SK-MEL-5 (cell line): ENCODE measurements around the gene TRIM17. TPM values are rescaled to one million over a fixed set of nuclear protein-coding genes. Genes with fewer than 3 reads are reported as not detected.
A peak's percentile ranks its signal among the peaks of the same experiment; 100 is the strongest.

Experiments
- DNase-seq: peaks from one replicate; pipeline ENCODE4 v3.0.0-alpha.2; 2016; ENCODE audit warnings: low read depth, low spot score
- in situ Hi-C: cut with HindIII; loops from 2 replicates; pipeline ENCODE4 v1.10.0; 2016; ENCODE audit warnings: low sequenced_read_pairs, high pct_unique_total_duplicates, low pct_unique_long_range_greater_than_20kb
- total RNA-seq: library from RNA; depleted of rRNA; stranded (reverse); fragments of >200 nt; shearing (Covaris generic); gene quantifications from 2 replicates; pipeline ENCODE4 v1.2.3, GENCODE V29; 2014

Gene TRIM17
- total RNA-seq, 1 experiment from 2014 or later = not detected

DNA sequence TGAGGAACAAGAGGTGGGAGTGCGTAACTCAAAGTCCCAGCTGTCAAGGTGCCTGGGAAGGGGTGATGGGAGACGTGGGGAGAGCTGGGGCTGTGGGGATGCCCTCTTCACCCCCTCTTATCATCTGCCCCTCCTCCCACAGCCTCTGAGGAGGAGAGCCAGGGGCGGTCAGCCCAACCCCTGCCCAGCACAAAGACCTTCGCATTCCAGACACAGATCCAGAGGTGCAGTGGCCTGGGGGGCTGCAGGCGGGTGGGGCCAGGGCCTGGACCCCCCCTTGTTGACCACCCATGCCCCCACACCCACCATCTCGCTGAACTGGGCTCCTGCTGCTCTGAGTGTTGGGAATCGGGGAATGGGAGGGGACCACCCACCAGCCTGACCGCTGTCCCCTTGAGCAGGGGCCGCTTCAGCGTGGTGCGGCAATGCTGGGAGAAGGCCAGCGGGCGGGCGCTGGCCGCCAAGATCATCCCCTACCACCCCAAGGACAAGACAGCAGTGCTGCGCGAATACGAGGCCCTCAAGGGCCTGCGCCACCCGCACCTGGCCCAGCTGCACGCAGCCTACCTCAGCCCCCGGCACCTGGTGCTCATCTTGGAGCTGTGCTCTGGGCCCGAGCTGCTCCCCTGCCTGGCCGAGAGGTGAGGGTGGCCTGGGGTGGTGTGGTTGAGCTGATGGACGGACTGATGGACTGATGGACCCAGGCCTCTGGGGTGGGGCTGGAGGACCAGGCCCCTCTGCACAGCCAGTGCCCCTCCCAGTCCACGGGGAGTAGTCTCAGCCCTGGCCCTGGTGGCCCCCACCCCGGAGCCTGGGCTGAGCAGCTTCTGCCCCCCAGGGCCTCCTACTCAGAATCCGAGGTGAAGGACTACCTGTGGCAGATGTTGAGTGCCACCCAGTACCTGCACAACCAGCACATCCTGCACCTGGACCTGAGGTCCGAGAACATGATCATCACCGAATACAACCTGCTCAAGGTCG is 39.7 kb downstream of the TRIM17 start:
- no peak for DNase-seq
- in situ Hi-C loops = no loop called here

DNA sequence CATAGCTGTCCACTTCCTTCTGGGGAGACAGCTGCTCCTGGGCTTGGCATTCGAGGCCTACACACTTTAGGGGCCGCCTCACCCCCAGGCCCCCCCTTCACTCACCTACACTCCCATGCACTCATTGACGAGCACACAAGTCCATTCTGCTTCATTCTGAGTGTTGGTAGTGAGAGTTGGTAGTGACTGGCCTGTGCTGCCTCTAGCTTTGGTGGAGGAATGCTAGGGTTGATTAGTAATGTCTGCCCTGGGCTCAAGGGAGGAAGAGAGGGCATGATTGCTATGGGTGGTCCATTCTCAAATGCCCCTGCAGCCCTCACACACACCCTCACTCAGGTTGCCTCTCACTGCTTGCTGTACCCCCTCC is 40.4 kb downstream of the TRIM17 start:
- DNase-seq = peak; percentile 28
- in situ Hi-C loops = no loop called here

DNA sequence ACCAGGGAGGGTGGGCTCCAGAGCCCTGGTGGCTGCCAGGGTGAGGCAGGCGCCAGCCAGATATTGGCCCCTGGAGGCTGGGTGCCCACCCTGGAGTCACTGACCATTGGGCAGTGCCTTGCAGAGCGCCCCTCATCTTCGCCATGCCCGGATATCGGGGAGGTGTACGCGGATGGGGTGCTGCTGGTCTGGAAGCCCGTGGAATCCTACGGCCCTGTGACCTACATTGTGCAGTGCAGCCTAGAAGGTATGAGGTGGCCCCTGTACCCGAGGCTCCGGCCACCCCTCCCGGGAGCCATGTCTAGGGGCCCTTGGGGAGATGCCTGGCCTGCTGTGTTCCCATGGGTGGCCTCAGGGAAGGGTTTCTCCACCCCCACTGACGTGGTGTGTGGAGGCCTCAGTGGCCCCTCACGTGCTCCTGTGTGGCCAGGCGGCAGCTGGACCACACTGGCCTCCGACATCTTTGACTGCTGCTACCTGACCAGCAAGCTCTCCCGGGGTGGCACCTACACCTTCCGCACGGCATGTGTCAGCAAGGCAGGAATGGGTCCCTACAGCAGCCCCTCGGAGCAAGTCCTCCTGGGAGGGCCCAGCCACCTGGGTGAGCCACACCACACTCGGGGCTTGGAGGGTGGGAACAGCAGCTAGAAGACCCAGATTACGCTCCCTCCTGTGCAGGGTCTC is 40.9 kb downstream of the TRIM17 start:
- in situ Hi-C loops = no loop called here
- DNase-seq = no peak

DNA sequence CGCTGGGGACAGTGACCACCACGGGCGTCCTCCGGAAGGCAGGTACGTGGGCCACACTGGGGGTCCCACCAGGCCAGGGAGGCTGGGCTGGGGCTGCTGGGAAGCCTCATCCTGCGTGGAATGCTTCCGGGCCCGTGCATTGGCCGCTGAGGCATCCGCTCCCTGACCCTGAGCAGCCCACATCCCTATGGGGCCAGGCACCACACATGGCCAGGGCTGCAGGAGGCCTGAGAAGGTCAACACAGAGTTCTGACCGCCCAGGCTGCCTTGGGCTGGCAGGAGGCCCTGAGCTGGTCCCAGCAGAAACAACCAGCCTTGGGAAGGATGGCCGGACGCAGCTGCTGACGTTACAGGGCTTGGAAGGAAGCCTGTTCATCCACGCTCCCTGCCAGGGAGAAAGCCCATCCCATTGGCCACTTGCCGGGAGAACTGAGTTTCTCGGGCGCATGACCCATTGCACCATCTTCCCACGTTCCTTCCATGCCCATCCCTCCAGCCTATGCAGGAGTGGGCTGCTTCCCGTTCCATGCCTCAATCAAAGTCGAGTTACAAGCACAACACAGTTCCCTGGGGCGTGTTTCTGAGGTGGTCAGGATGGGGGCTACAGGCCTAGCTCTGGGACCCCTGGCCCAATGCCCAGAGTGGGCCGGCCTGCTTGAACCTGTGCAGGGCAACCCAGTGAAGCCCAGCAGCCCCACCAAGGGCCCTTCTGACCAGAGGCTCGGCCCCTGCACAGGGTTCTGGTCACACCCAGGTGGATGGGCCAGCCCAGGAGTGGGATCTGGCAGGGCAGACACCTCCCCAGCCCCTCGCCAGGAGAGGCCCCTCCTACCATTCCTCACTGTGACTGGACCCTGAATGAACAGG is 41.7 kb downstream of the TRIM17 start:
- in situ Hi-C loops = no loop called here
- DNase-seq = peak; percentile 66

DNA sequence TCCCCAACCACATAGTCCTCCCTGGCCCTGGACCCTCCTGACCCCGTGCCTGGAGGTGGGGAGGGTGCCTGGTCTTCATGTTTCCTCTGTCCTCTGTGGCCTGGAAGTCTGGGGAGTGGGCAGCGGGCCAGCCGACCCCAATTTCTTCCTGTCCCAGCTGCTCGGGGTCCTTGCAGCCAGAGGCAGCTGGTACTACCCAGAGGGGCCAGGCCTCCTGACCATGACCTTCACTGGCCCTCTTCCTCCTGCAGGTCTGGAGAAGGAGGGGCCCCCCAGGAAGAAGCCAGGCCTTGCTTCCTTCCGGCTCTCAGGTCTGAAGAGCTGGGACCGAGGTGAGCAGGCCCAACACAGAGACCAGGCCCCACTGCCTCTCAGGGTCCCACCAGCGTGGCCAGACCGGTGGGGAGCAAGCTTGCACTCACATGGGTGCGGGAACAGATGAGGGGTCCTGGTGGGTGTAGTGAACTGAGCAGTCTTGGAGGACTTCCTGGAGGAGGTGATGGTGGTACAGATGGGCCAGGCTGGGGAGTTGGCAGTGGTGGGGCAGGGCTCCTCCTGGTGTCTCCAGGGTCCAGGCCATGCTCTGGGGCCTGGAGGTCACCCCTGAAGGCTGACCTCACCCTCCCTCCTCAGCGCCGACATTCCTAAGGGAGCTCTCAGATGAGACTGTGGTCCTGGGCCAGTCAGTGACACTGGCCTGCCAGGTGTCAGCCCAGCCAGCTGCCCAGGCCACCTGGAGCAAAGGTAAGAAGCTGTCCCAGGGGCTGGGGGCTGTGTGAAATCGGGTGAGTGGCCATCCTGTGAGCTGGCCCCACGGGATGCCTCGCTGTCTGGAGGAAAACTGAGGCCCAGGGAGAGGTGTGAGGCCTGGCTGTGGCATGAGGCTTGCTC is 42.7 kb downstream of the TRIM17 start:
- in situ Hi-C loops = no loop called here
- DNase-seq = no peak

DNA sequence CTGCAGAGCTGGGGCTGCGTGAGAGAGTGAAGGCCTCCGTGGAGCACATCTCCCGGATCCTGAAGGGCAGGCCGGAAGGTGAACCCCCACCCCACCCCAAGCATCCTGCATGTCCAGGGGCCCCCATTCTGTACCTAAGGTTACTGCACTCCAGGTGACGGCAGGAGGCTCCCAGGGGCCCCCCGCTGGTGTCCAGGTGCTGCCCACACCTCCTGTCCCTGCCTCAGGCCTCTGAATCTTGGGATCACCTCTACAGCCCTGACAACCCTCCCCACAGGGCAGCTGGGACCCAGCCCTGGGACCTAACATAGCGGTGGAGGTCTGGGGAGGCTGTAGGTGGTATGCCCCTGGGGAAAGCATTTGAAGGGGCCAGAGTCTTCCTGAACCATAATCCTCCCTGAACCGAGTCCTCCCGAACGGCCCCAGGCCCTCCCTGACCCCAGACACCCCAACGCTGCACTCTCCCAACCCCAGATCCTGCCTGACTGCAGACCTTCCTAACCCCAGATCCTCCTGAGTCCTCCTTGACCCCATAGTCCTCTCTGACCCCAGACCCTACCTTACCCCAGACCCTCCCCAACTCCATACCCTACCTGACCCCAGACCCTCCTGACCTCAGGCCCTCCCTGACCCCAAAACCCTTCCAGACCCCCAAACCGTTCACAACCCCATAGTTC is 43.5 kb downstream of the TRIM17 start:
- no peak for DNase-seq
- in situ Hi-C loops = no loop called here

DNA sequence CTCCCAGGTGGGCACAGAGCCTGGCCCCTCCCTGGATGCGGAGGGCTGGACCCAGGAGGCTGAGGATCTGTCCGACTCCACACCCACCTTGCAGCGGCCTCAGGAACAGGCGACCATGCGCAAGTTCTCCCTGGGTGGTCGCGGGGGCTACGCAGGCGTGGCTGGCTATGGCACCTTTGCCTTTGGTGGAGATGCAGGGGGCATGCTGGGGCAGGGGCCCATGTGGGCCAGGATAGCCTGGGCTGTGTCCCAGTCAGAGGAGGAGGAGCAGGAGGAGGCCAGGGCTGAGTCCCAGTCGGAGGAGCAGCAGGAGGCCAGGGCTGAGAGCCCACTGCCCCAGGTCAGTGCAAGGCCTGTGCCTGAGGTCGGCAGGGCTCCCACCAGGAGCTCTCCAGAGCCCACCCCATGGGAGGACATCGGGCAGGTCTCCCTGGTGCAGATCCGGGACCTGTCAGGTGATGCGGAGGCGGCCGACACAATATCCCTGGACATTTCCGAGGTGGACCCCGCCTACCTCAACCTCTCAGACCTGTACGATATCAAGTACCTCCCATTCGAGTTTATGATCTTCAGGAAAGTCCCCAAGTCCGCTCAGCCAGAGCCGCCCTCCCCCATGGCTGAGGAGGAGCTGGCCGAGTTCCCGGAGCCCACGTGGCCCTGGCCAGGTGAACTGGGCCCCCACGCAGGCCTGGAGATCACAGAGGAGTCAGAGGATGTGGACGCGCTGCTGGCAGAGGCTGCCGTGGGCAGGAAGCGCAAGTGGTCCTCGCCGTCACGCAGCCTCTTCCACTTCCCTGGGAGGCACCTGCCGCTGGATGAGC is 44.3 kb downstream of the TRIM17 start:
- in situ Hi-C loops = no loop called here
- DNase-seq = no peak

DNA sequence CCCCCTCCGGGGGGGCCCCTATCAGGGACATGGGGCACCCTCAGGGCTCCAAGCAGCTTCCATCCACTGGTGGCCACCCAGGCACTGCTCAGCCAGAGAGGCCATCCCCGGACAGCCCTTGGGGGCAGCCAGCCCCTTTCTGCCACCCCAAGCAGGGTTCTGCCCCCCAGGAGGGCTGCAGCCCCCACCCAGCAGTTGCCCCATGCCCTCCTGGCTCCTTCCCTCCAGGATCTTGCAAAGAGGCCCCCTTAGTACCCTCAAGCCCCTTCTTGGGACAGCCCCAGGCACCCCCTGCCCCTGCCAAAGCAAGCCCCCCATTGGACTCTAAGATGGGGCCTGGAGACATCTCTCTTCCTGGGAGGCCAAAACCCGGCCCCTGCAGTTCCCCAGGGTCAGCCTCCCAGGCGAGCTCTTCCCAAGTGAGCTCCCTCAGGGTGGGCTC is 44.9 kb downstream of the TRIM17 start:
- in situ Hi-C loops = no loop called here

DNA sequence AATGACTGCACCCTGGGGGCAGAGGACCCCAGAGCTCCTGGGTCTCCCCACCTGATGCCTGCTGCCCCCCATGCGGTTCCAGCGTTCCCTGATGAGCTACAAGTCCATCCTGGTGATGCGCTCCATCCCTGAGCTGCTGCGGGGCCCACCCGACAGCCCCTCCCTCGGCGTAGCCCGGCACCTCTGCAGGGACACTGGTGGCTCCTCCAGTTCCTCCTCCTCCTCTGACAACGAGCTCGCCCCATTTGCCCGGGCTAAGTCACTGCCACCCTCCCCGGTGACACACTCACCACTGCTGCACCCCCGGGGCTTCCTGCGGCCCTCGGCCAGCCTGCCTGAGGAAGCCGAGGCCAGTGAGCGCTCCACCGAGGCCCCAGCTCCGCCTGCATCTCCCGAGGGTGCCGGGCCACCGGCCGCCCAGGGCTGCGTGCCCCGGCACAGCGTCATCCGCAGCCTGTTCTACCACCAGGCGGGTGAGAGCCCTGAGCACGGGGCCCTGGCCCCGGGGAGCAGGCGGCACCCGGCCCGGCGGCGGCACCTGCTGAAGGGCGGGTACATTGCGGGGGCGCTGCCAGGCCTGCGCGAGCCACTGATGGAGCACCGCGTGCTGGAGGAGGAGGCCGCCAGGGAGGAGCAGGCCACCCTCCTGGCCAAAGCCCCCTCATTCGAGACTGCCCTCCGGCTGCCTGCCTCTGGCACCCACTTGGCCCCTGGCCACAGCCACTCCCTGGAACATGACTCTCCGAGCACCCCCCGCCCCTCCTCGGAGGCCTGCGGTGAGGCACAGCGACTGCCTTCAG is 45.5 kb downstream of the TRIM17 start:
- in situ Hi-C loops = no loop called here
- DNase-seq = no peak

More for the DNA sequence above, 44.9 kb downstream of the TRIM17 start:
- DNase-seq = no peak

DNA sequence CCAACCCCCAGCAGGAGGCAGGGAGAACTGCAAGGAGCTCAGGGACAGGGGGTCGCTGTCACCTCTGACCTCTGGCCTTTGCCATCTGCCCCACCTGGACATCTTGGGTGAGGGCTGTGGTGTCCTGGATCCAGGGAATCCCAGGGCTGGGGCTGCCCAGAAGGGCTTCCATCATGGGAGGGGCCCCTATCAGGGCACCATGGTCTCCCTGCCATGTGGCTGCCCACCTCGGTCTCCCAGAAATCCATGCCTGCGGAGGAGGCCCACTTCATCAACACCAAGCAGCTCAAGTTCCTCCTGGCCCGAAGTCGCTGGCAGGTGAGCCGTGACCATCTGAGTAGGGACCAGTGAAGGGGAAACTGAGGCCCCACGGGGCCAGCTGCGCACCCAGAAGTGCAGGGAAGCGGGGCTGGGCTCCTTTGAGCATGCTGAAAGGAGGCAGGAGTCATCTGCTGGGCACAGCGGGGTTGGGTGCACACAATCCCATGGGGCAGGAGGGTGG is 46.2 kb downstream of the TRIM17 start:
- in situ Hi-C loops = no loop called here

DNA sequence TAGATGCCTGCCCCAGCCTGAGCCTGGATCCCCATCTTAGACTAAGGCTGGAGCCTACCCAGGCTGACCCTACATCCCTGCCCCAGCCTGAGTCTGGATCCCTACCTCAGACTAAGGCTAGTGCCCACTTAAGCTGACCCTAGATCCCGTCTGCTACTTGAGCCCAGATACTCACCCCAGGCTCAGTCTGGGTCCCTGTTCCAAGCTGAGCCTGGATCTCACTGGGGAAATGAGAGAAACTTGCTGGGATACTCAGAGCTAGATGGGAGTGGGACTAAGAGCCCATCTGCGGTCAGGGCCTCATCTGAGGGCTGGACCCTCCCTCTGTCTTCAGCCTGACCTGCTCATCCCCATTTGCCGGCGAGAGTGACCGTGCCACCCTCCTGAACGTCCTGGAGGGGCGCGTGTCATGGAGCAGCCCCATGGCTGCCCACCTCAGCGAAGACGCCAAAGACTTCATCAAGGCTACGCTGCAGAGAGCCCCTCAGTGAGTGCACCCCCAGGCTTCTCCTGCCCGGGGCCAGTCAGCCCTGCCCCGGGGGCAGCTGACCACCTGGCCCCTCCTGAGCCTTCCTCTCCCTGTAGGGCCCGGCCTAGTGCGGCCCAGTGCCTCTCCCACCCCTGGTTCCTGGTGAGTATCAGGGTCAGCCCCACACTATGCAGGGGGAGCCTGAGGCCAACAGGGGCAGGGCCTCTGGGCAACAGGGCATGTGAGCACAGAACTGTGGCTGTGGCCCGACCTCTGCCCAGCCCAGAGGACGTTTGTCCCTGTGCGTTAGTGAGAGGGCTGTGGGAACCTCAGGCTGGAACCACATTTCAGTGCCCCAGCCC is 46.8 kb downstream of the TRIM17 start:
- in situ Hi-C loops = no loop called here
- no peak for DNase-seq

More for the DNA sequence above, 46.2 kb downstream of the TRIM17 start:
- no peak for DNase-seq

DNA sequence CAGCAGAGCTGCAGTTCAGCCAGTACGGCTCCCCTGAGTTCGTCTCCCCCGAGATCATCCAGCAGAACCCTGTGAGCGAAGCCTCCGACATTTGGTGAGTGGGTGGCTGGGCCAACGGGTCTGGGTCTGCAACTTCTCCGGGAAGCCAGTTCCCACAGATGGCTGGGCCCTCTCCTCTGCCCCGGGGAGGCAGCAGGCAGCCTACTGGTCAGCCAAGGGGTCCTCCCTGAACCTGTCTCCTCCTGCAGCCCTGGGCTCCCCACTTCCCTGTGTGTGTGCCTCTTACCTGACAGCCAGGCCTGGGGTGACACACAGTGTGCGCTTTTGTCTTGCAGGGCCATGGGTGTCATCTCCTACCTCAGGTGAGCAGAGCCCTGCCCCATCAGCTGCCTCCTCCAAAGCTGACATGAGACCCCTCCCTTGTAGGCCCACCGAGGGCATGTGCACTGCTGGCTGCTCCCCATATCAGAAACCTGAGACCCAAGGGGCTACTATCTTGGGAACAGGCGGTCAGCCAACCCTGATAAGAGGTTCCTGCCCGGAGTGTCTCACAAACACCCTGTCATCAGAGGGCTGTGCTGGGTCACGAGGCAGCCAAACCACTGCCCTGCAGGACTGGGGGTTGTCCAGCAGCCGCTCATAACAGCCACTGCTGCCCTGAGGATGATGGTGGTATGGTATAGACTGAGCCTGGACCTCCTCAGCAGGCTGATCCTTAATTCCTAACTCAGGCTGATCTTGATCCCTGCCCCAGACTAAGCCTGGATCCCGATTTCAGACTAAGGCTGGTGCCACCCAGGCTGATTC is 47.7 kb downstream of the TRIM17 start:
- in situ Hi-C loops = no loop called here
- no peak for DNase-seq
